ENCODE results near the gene RNF133. TPM values are rescaled to one million over a fixed set of nuclear protein-coding genes. Genes with fewer than 3 reads are reported as not detected.

RNF133 gene
- total and polyA plus RNA-seq, 9 of the 15 experiments (the other 6 are each of a cell fraction or from before 2014, with no cell fraction given) = not detected

DNA sequence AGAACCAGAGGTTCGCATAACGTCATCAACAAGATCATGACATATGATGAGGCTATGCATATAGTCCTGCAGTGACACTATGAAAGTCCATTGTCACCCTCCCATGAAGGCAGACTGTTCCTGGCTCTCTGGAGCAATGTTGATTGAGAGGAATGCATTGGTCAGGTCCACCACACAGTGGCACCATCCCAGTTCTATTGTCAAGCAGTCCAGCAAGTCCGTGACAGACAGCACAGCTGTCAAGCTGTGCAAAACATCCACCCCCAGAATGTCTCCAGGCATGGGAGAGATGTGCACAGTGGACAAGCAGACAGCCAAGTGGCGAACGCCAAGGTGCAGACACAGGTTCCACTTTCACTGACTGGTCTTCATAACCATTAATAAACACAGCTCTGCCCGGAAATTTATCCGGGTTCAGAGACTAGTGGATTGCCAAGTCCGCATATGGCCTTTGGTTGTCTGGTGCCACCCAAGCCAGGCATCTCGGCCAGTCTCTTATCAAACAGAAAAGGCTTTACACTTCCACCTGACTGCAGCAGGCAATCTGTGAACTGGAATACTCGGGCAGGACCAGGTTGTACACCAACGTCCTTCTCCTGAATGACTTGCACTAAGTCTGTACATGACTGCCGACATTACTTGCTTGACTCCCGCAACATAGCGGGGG, 7.2 kb downstream of the RNF133 start:
- no peak for ATAC-seq
- CTCF ChIA-PET (ENCODE audit: low intra/inter-chr PET ratio) = no interaction called here
- H3K4me3 ChIP-seq = no peak overlapping the region
- DNase-seq (ENCODE audit: extremely low read depth in 1 of 4, low spot score in 3 of 4) = no peak
- in situ Hi-C loops (cut with MboI) (no loop called here), intact Hi-C loops (cut with micrococcal nuclease) (no loop called here)
- no peak overlapping the region for H2AFZ ChIP-seq (ENCODE audit: low read depth, low read length)
- H3K36me3 ChIP-seq (ENCODE audit: control insufficient read depth, insufficient read depth, low read length) = no peaks in the 10 kb centered on the region
- no peaks in the 10 kb centered on the region for H3K79me2 ChIP-seq (ENCODE audit: control insufficient read depth, insufficient read depth, low read length)
- no peaks in the 10 kb centered on the region for H3K9me1 ChIP-seq (ENCODE audit: control insufficient read depth, insufficient read depth, low read length)
- no peak overlapping the region for H3K9ac ChIP-seq (ENCODE audit: insufficient read depth in 1 of 2, low read depth in 2 of 2, low read length in 2 of 2)
- no peaks in the 10 kb centered on the region for H3K4me1 ChIP-seq (replicated peaks in 1 of 2; ENCODE audit: control insufficient read depth in 2 of 2, insufficient read depth in 2 of 2, low read length in 2 of 2)
- TF ChIP-seq CTCFL (IDR thresholded peaks at IDR 0.05; ENCODE audit: borderline replicate concordance, insufficient read depth, low read depth, low read length, poor library complexity, severe bottlenecking) = no peak
- no peak for TF ChIP-seq ASH1L (IDR thresholded peaks at IDR 0.05; ENCODE audit: borderline replicate concordance, low read depth, partially characterized antibody)
- no peak for TF ChIP-seq BCL6 (CRISPR knock-in tag; IDR thresholded peaks at IDR 0.05)
- TF ChIP-seq, protein P1, sequence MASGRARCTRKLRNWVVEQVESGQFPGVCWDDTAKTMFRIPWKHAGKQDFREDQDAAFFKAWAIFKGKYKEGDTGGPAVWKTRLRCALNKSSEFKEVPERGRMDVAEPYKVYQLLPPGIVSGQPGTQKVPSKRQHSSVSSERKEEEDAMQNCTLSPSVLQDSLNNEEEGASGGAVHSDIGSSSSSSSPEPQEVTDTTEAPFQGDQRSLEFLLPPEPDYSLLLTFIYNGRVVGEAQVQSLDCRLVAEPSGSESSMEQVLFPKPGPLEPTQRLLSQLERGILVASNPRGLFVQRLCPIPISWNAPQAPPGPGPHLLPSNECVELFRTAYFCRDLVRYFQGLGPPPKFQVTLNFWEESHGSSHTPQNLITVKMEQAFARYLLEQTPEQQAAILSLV (tag; IDR thresholded peaks at IDR 0.05) = no peak
- TF ChIP-seq COPS2 (conservative IDR thresholded peaks at IDR 0.05) = no peak
- TF ChIP-seq TARDBP (IDR thresholded peaks at IDR 0.05) = no peak
- TF ChIP-seq PHF8 (IDR thresholded peaks at IDR 0.05; ENCODE audit: borderline replicate concordance, low read length) = no peak
- no peak for TF ChIP-seq NRF1 (conservative IDR thresholded peaks at IDR 0.05 in 1 of 2, IDR thresholded peaks at IDR 0.05 in 1 of 2)
- no peak for TF ChIP-seq NCOA6 (IDR thresholded peaks at IDR 0.05)
- no peak for TF ChIP-seq GTF2F1 (IDR thresholded peaks at IDR 0.05; ENCODE audit: low read depth, low read length)
- no peak for TF ChIP-seq E2F3 (CRISPR knock-in tag; IDR thresholded peaks at IDR 0.05)
- no peak for TF ChIP-seq ZNF77 (CRISPR knock-in tag; IDR thresholded peaks at IDR 0.05)
- TF ChIP-seq SMC3 (conservative IDR thresholded peaks at IDR 0.05; ENCODE audit: insufficient read depth, low read depth, low read length) = no peak
- TF ChIP-seq HIVEP1 (CRISPR knock-in tag; IDR thresholded peaks at IDR 0.05) = no peak
- no peak for TF ChIP-seq HDGF (IDR thresholded peaks at IDR 0.05)
- no peak for TF ChIP-seq GTF3C2 (IDR thresholded peaks at IDR 0.05; ENCODE audit: borderline replicate concordance, extremely low read depth, insufficient read length)
- TF ChIP-seq ZNF174 (CRISPR knock-in tag; IDR thresholded peaks at IDR 0.05) = no peak
- no peak for TF ChIP-seq RHOXF2B (CRISPR knock-in tag; conservative IDR thresholded peaks at IDR 0.05)
- TF ChIP-seq MEF2D (tag; conservative IDR thresholded peaks at IDR 0.05; ENCODE audit: low read depth) = no peak
- H3K4me2 ChIP-seq (ENCODE audit: insufficient read depth, low read length) = no peak overlapping the region
- POLR2A ChIA-PET = no interaction called here
- no TSS peak for BruUV-seq (replicated peaks)
- H4K20me1 ChIP-seq (replicated peaks; ENCODE audit: control insufficient read depth, insufficient read depth, low read length) = no peaks in the 10 kb centered on the region
- 2% methylated on average over 14 of the region's 14 CpGs for WGBS (ENCODE audit: insufficient coverage, low coverage, missing lambda C conversion rate)
- no peak for FAIRE-seq
- no peaks in the 10 kb centered on the region; the same call in 1 of the 2 replicates for H3K9me3 ChIP-seq (replicated peaks; ENCODE audit: control insufficient read depth, insufficient read depth, low read depth, low read length)
- no peaks in the 10 kb centered on the region for H3K27me3 ChIP-seq (ENCODE audit: control insufficient read depth in 2 of 2, insufficient read depth in 2 of 2, low read length in 2 of 2)
- H3K27ac ChIP-seq (ENCODE audit: extremely low read depth, low read depth, low read length) = no peak overlapping the region

Measured in K562 (cell line).